Keratinocyte (primary cell): Measurements from ENCODE around the gene TMEM204. TPM values are rescaled to one million over a fixed set of nuclear protein-coding genes. Genes with fewer than 3 reads are reported as not detected.

ENCODE experiments used
- DNase-seq: peaks from one replicate; pipeline ENCODE4 v3.0.0-alpha.2; 2011; ENCODE audit warnings: low read depth, missing footprints, low spot score
- FAIRE-seq: peaks from 2 replicates; lab custom pipeline; 2011; peaks lifted over from hg19 to GRCh38; lab: Jason Lieb, UNC
- H2AFZ ChIP-seq: 2 replicates; pipeline ENCODE4 v1.6.0; 2012; ENCODE audit warnings: low read length, control low read depth, inconsistent platforms; ENCODE audit not compliant: control insufficient read depth
- H3K27ac ChIP-seq: 2 replicates; pipeline ENCODE4 v1.5.1; 2011; ENCODE audit warnings: low read length; ENCODE audit not compliant: control insufficient read depth, insufficient read depth
- H3K27me3 ChIP-seq: 3 replicates; pipeline ENCODE4 v1.6.0; 2011; ENCODE audit warnings: low read length; ENCODE audit not compliant: control insufficient read depth, insufficient read depth; ENCODE audit errors: extremely low read depth
- H3K36me3 ChIP-seq, 2 experiments: 2 replicates in 1 of 2; 3 replicates in 1 of 2; pipeline ENCODE4 v1.5.1; 2011; ENCODE audit warnings: low read length in 2 of 2, mild to moderate bottlenecking in 1 of 2; ENCODE audit not compliant: control insufficient read depth in 2 of 2, insufficient read depth in 2 of 2; ENCODE audit errors: extremely low read depth in 1 of 2
- H3K4me1 ChIP-seq: 3 replicates; pipeline ENCODE4 v1.5.1; 2011; ENCODE audit warnings: low read length; ENCODE audit not compliant: control insufficient read depth, insufficient read depth; ENCODE audit errors: extremely low read depth
- H3K4me2 ChIP-seq: 3 replicates; pipeline ENCODE4 v1.6.0; 2011; ENCODE audit warnings: low read depth, low read length; ENCODE audit not compliant: control insufficient read depth, insufficient read depth; ENCODE audit errors: extremely low read depth
- H3K4me3 ChIP-seq, 3 experiments: fragments of 200-600 bp in 1 of 3; sonication (generic) in 1 of 3; 2 replicates in 2 of 3; 3 replicates in 1 of 3; pipeline ENCODE4 v1.5.1; 2011 to 2016; ENCODE audit warnings: low read length in 3 of 3, mild to moderate bottlenecking in 3 of 3, control low read depth in 2 of 3, inconsistent platforms in 1 of 3, low read depth in 1 of 3, mixed read lengths in 1 of 3, mixed run types in 1 of 3, moderate library complexity in 1 of 3; ENCODE audit not compliant: control insufficient read depth in 2 of 3, insufficient read depth in 2 of 3; ENCODE audit errors: extremely low read depth in 1 of 3
- H3K79me2 ChIP-seq: 2 replicates; pipeline ENCODE4 v1.6.0; 2012; ENCODE audit warnings: low read length; ENCODE audit not compliant: control insufficient read depth, insufficient read depth
- H3K9ac ChIP-seq: 3 replicates; pipeline ENCODE4 v1.6.0; 2011; ENCODE audit warnings: low read length; ENCODE audit not compliant: control insufficient read depth, insufficient read depth; ENCODE audit errors: extremely low read depth
- H3K9me1 ChIP-seq: 3 replicates; pipeline ENCODE4 v1.6.0; 2011; ENCODE audit warnings: low read length; ENCODE audit not compliant: control insufficient read depth, insufficient read depth; ENCODE audit errors: extremely low read depth
- H3K9me3 ChIP-seq: 2 replicates; pipeline ENCODE4 v1.5.1; 2012; ENCODE audit warnings: low read depth, low read length; ENCODE audit not compliant: control insufficient read depth
- H4K20me1 ChIP-seq: 3 replicates; pipeline ENCODE4 v1.6.0; 2011; ENCODE audit warnings: low read length; ENCODE audit not compliant: control insufficient read depth, insufficient read depth; ENCODE audit errors: extremely low read depth
- EZH2 ChIP-seq: IDR thresholded peaks from one replicate; pipeline ENCODE4 v1.6.1; 2012; ENCODE audit warnings: inconsistent platforms, mild to moderate bottlenecking, low read length, moderate library complexity
- dilution Hi-C: fragments of 300-500 bp; cut with MboI; formaldehyde crosslinking; loops from one replicate; pipeline ENCODE4 v1.7.0; 2020; ENCODE audit warnings: low sequenced_read_pairs; ENCODE audit not compliant: extremely low pct_ligation_motif_present
- polyA plus RNA-seq, 5 experiments: library from polyadenylated mRNA; depleted of rRNA in 3 of 5; stranded (reverse) in 3 of 5; stranded (forward) in 1 of 5; unstranded in 1 of 5; fragments of >200 nt; gene quantifications; 1 replicate in 1 of 5; 2 replicates in 3 of 5; 3 replicates in 1 of 5; pipeline versions ENCODE4 v1.2.1 to v1.2.3, GENCODE V29; 2011 to 2012; ENCODE audit warnings: missing spikeins in 2 of 5, low read depth in 1 of 5, low replicate concordance in 1 of 5
- TF ChIP-seq, protein P1 (sequence below), 3 experiments: IDR thresholded peaks in 1 of 3; conservative IDR thresholded peaks in 1 of 3; optimal IDR thresholded peaks in 1 of 3; 2 replicates in 2 of 3; 3 replicates in 1 of 3; pipeline versions ENCODE3 to v1.5.1; 2011; ENCODE audit warnings: low read length in 3 of 3, mild to moderate bottlenecking in 3 of 3, moderate library complexity in 2 of 3, control low read depth in 1 of 3, inconsistent platforms in 1 of 3; ENCODE audit not compliant: insufficient read depth in 2 of 3; ENCODE audit errors: extremely low read depth in 1 of 3

TMEM204 gene
- polyA plus RNA-seq, 1 donor (not counting 4 experiments of a cell fraction or from before 2014, with no cell fraction given), result 1.0 TPM

DNA sequence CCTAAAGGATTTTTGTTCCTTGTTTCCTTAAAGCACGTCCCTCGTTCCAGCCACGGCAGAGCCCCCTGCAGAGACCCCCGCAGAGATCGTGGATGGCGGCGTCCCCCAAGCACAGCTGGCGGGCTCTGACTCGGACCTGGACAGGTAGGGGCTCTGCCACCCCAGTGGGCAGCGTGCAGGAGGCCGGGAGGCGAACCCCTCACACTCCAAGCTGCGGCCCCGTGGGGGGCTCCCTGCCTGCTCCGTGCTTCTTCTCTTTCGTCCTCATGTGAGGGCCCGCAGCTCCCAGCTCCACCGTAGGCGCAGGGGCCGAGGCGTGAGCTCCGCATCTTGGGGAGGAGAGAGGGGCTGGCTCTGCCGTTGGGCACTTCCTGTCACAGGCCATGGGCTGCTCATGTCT, 31.8 kb upstream of the TMEM204 start:
- H3K4me3 ChIP-seq, result no peak overlapping the region
- H2AFZ ChIP-seq, result no peak overlapping the region
- H3K27me3 ChIP-seq, result no peaks in the 10 kb centered on the region
- H3K4me2 ChIP-seq, result no peak overlapping the region
- no peaks in the 10 kb centered on the region for H3K9me1 ChIP-seq
- H4K20me1 ChIP-seq, result no peaks in the 10 kb centered on the region
- dilution Hi-C loops, result no loop called here
- H3K27ac ChIP-seq, result no peak overlapping the region
- H3K79me2 ChIP-seq, result peaks cover 6% of the 10 kb centered on the region
- H3K36me3 ChIP-seq, result peaks cover 7 to 13% of the 10 kb centered on the region in 2 experiments
- H3K4me1 ChIP-seq, result no peaks in the 10 kb centered on the region
- DNase-seq (no peak), FAIRE-seq (no peak)
- no peak overlapping the region for H3K9ac ChIP-seq
- H3K9me3 ChIP-seq, result no peaks in the 10 kb centered on the region
- no peak for TF ChIP-seq EZH2
- TF ChIP-seq, protein P1, sequence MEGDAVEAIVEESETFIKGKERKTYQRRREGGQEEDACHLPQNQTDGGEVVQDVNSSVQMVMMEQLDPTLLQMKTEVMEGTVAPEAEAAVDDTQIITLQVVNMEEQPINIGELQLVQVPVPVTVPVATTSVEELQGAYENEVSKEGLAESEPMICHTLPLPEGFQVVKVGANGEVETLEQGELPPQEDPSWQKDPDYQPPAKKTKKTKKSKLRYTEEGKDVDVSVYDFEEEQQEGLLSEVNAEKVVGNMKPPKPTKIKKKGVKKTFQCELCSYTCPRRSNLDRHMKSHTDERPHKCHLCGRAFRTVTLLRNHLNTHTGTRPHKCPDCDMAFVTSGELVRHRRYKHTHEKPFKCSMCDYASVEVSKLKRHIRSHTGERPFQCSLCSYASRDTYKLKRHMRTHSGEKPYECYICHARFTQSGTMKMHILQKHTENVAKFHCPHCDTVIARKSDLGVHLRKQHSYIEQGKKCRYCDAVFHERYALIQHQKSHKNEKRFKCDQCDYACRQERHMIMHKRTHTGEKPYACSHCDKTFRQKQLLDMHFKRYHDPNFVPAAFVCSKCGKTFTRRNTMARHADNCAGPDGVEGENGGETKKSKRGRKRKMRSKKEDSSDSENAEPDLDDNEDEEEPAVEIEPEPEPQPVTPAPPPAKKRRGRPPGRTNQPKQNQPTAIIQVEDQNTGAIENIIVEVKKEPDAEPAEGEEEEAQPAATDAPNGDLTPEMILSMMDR (optimal IDR thresholded peaks at IDR 0.05 in 1 of 3, IDR thresholded peaks at IDR 0.05 in 1 of 3, conservative IDR thresholded peaks at IDR 0.05 in 1 of 3; ENCODE audit: extremely low read depth in 1 of 3, insufficient read depth in 2 of 3, low read length in 3 of 3), result no peak

DNA sequence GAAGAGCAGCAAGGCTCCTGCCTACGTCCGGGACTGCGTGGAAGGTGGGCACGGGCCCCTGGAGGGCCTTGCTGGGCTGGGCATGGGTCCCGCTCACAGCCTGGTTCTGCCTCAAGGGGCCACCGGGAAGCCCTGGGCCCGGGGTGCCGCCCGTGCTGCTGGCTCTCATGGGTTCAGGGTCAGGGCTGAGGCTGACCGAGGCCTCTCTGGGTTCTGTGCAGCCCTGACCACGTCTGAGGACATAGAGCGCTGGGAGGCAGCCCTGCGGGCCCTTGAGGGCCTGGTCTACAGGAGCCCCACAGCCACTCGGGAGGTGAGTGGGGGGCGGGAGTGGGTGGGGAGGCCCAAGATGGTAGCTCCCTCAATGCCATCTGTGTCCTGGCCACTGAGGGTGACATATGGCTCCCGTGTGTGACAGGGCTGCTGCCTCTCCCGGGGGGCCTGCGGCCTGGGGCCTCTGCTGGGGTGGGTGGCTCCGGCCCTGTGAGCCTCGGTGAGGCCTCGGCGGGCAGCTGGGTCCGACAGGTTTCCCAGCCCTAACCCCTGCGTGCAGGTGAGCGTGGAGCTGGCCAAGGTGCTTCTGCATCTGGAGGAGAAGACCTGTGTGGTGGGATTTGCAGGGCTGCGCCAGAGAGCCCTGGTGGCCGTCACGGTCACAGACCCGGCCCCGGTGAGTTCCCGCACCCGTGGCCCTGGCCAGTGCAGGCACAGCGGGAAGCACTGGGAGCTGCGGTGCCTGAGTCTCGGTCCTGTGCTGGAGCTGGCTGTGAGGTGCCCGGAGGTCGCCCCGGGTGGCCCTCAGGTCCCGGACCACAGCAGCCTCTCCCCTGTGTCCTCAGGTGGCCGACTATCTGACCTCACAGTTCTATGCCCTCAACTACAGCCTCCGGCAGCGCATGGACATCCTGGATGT, 31.1 kb upstream of the TMEM204 start:
- Histone ChIP-seq H3K9me1 (no peaks in the 10 kb centered on the region), H2AFZ (no peak overlapping the region), H3K4me2 (no peak overlapping the region), H3K9ac (no peak overlapping the region), H3K27me3 (no peaks in the 10 kb centered on the region), H3K27ac (no peak overlapping the region), H3K36me3 (peaks cover 7 to 11% of the 10 kb centered on the region in 2 experiments), H4K20me1 (no peaks in the 10 kb centered on the region), H3K79me2 (no peaks in the 10 kb centered on the region), H3K9me3 (no peaks in the 10 kb centered on the region), H3K4me1 (no peaks in the 10 kb centered on the region), H3K4me3 (no peak overlapping the region)
- no peak for FAIRE-seq
- TF ChIP-seq EZH2, result no peak
- TF ChIP-seq, protein P1 (optimal IDR thresholded peaks at IDR 0.05 in 1 of 3, IDR thresholded peaks at IDR 0.05 in 1 of 3, conservative IDR thresholded peaks at IDR 0.05 in 1 of 3; ENCODE audit: extremely low read depth in 1 of 3, insufficient read depth in 2 of 3, low read length in 3 of 3), result no peak
- no peak for DNase-seq
- dilution Hi-C loops, result no loop called here
